Endodermal cell (in vitro differentiated cells): ENCODE results near the gene KIAA0232. TPM values are rescaled to one million over a fixed set of nuclear protein-coding genes. Genes with fewer than 3 reads are reported as not detected.

Source experiments
- DNase-seq: peaks from one replicate; pipeline ENCODE4 v3.0.0-alpha.2; 2017
- H3K27ac ChIP-seq: 2 replicates; pipeline ENCODE4 v1.5.1; 2013; ENCODE audit warnings: mild to moderate bottlenecking, low read depth, low read length, moderate library complexity
- H3K27me3 ChIP-seq: 2 replicates; pipeline ENCODE4 v1.6.1; 2013; ENCODE audit warnings: mild to moderate bottlenecking, low read length, moderate library complexity; ENCODE audit not compliant: insufficient read depth, control insufficient read depth, poor library complexity, severe bottlenecking
- H3K36me3 ChIP-seq: 2 replicates; pipeline ENCODE4 v1.7.0; 2013; ENCODE audit warnings: mild to moderate bottlenecking, low read length, moderate library complexity; ENCODE audit not compliant: control insufficient read depth, insufficient read depth
- H3K4me1 ChIP-seq: one replicate; pipeline ENCODE4 v1.7.0; 2013; ENCODE audit warnings: low read length; ENCODE audit not compliant: control insufficient read depth, insufficient read depth
- H3K4me3 ChIP-seq: 2 replicates; pipeline ENCODE4 v1.5.1; 2013; ENCODE audit warnings: mild to moderate bottlenecking, low read length, moderate library complexity
- H3K9ac ChIP-seq: 2 replicates; pipeline ENCODE4 v1.6.1; 2013; ENCODE audit warnings: mild to moderate bottlenecking, low read length, moderate library complexity; ENCODE audit not compliant: poor library complexity, severe bottlenecking; ENCODE audit errors: extremely low read depth
- H3K9me3 ChIP-seq: 2 replicates; pipeline ENCODE4 v1.6.1; 2013; ENCODE audit warnings: mild to moderate bottlenecking, low read length, moderate library complexity; ENCODE audit not compliant: control insufficient read depth
- H3K27ac Mint-ChIP-seq: 2 replicates; pipeline ENCODE4 v1.8.0; 2020; ENCODE audit warnings: mixed read lengths
- H3K27me3 Mint-ChIP-seq: 2 replicates; pipeline ENCODE4 v1.8.0; 2021; ENCODE audit warnings: mild to moderate bottlenecking, mixed read lengths; ENCODE audit not compliant: insufficient read depth
- H3K36me3 Mint-ChIP-seq: 2 replicates; pipeline ENCODE4 v1.8.0; 2020; ENCODE audit warnings: low read depth, mixed read lengths
- H3K4me1 Mint-ChIP-seq: 2 replicates; pipeline ENCODE4 v1.8.0; 2020; ENCODE audit warnings: mixed read lengths
- H3K4me3 Mint-ChIP-seq: 2 replicates; pipeline ENCODE4 v1.8.0; 2020; ENCODE audit warnings: mild to moderate bottlenecking, moderate library complexity, mixed read lengths
- H3K9me3 Mint-ChIP-seq: 2 replicates; pipeline ENCODE4 v1.8.0; 2020; ENCODE audit warnings: mild to moderate bottlenecking, mixed read lengths
- CTCF ChIP-seq: fragments of 200-600 bp; sonication (generic); conservative IDR thresholded peaks from 2 replicates; pipeline ENCODE4 v1.5.0; 2021; ENCODE audit warnings: antibody characterized with exemption, mild to moderate bottlenecking
- WGBS, 2 experiments: methylation state at CpG; one replicate each; pipeline versions ENCODE4 v1.1.5 to v1.1.7; 2013; ENCODE audit warnings: missing lambda C conversion rate in 2 of 2, mixed read lengths in 1 of 2; ENCODE audit not compliant: insufficient coverage in 1 of 2, insufficient read length in 1 of 2; 5-methylcytosine and 5-hydroxymethylcytosine counted together
- total RNA-seq, 2 donors: library from RNA; stranded (reverse); fragmentation: NEBNext Ultra II Directional in 1 of 2; extraction: Animal tissue kit (Norgen Biotek cat#: 25700) in 1 of 2; gene quantifications; 2 replicates in 1 of 2; 3 replicates in 1 of 2; pipeline ENCODE4 v1.2.1, GENCODE V29; 2021

KIAA0232 gene
- total RNA-seq, 2 donors from 2014 or later = 32.9 to 43.5 TPM

- H3K4me1 ChIP-seq = no peaks in the 10 kb centered on the region
- no peak for DNase-seq
- peaks cover 4% of the 10 kb centered on the region for H3K9me3 ChIP-seq
- H3K27ac ChIP-seq = no peak overlapping the region
- H3K9ac ChIP-seq = no peak overlapping the region
- WGBS, 2 experiments = 90 to 93% methylated on average over 5 to 7 of the region's 7 CpGs
- H3K4me1 Mint-ChIP-seq = no peaks in the 10 kb centered on the region
- peaks cover 17% of the 10 kb centered on the region for H3K9me3 Mint-ChIP-seq
- no peak for TF ChIP-seq CTCF
- H3K27me3 Mint-ChIP-seq = peaks cover 2% of the 10 kb centered on the region
- no peak overlapping the region for H3K27ac Mint-ChIP-seq
- no peaks in the 10 kb centered on the region for H3K36me3 ChIP-seq
- H3K4me3 ChIP-seq = no peak overlapping the region
- H3K27me3 ChIP-seq = no peaks in the 10 kb centered on the region
- H3K36me3 Mint-ChIP-seq = peaks cover 10% of the 10 kb centered on the region
- H3K4me3 Mint-ChIP-seq = no peak overlapping the region
These were observed 111.0 kb downstream of the KIAA0232 start for GRCh38 chr4:6893449-6894085.

- no peaks in the 10 kb centered on the region for H3K36me3 ChIP-seq
- Mint-ChIP-seq H3K9me3 (peaks cover 17% of the 10 kb centered on the region), H3K36me3 (peaks cover 10% of the 10 kb centered on the region), H3K4me1 (no peaks in the 10 kb centered on the region), H3K27me3 (peaks cover 2% of the 10 kb centered on the region), H3K27ac (no peak overlapping the region), H3K4me3 (no peak overlapping the region)
- no peak for TF ChIP-seq CTCF
- peaks cover 4% of the 10 kb centered on the region for H3K9me3 ChIP-seq
- no peak overlapping the region for H3K4me3 ChIP-seq
- H3K27ac ChIP-seq = no peak overlapping the region
- H3K27me3 ChIP-seq = no peaks in the 10 kb centered on the region
- no peaks in the 10 kb centered on the region for H3K4me1 ChIP-seq
- no peak for DNase-seq
- WGBS, 2 experiments = 90 to 100% methylated on average over 3 of the region's 3 CpGs
- no peak overlapping the region for H3K9ac ChIP-seq
These were observed 111.6 kb downstream of the KIAA0232 start for GRCh38 chr4:6894086-6894478.

- H3K27ac Mint-ChIP-seq = no peak overlapping the region
- no peak for DNase-seq
- Histone ChIP-seq H3K4me3 (no peak overlapping the region), H3K9me3 (peaks cover 4% of the 10 kb centered on the region), H3K9ac (no peak overlapping the region), H3K36me3 (no peaks in the 10 kb centered on the region), H3K4me1 (no peaks in the 10 kb centered on the region), H3K27me3 (no peaks in the 10 kb centered on the region), H3K27ac (no peak overlapping the region)
- H3K4me1 Mint-ChIP-seq = no peaks in the 10 kb centered on the region
- WGBS, 2 experiments = 91 to 92% methylated on average over 23 to 29 of the region's 29 CpGs
- H3K4me3 Mint-ChIP-seq = no peak overlapping the region
- H3K36me3 Mint-ChIP-seq = peaks cover 8% of the 10 kb centered on the region
- peaks cover 2% of the 10 kb centered on the region for H3K27me3 Mint-ChIP-seq
- no peak for TF ChIP-seq CTCF
- peaks cover 15% of the 10 kb centered on the region for H3K9me3 Mint-ChIP-seq
These were observed 112.3 kb downstream of the KIAA0232 start for GRCh38 chr4:6894528-6895498.
